SU-DHL-6 (cell line): ENCODE measurements around the gene ZNF205.

Experiments used
- CTCF ChIP-seq: fragments of 200-600 bp; sonication (generic); IDR thresholded peaks from one replicate; pipeline ENCODE4 v1.5.1; 2017; ENCODE audit warnings: antibody characterized with exemption, mild to moderate bottlenecking, low read length, moderate library complexity; ENCODE audit not compliant: insufficient read depth, poor library complexity, severe bottlenecking
- EZH2phosphoT487 ChIP-seq: fragments of 200-600 bp; sonication (generic), shearing (Covaris generic); conservative IDR thresholded peaks from 2 replicates; pipeline ENCODE4 v1.6.1; 2018; ENCODE audit warnings: mild to moderate bottlenecking, antibody characterized with exemption, low read length, moderate library complexity, mixed read lengths

GRCh38 chr16:3165111-3165822, 52.9 kb downstream of the ZNF205 start:
- TF ChIP-seq CTCF (no peak), EZH2phosphoT487 (no peak)
